Sigmoid colon (tissue), 7 donors: Measurements from ENCODE around the gene SPNS1. TPM values are rescaled to one million over a fixed set of nuclear protein-coding genes. Genes with fewer than 3 reads are reported as not detected.

ENCODE experiments used
- DNase-seq: peaks from one replicate; pipeline ENCODE4 v3.0.0-alpha.2; 2019
- H3K27ac ChIP-seq, 4 donors: fragments of 200-600 bp; sonication (generic); one replicate each; pipeline ENCODE4 v1.5.1; 2016 to 2019; ENCODE audit warnings: mild to moderate bottlenecking in 1 of 4
- H3K27me3 ChIP-seq, 3 donors: fragments of 200-600 bp; sonication (generic); one replicate each; pipeline ENCODE4 v1.5.1; 2019; ENCODE audit warnings: mild to moderate bottlenecking in 1 of 3
- H3K36me3 ChIP-seq, 4 donors: fragments of 200-600 bp; sonication (generic); one replicate each; pipeline ENCODE4 v1.5.1; 2016 to 2019
- H3K4me1 ChIP-seq, 4 donors: fragments of 200-600 bp; sonication (generic); one replicate each; pipeline ENCODE4 v1.5.1; 2017 to 2019
- H3K4me3 ChIP-seq, 4 donors: fragments of 200-600 bp; sonication (generic); one replicate each; pipeline ENCODE4 v1.5.1; 2017 to 2019; ENCODE audit warnings: mild to moderate bottlenecking in 2 of 4, moderate library complexity in 1 of 4
- H3K9me3 ChIP-seq, 4 donors: fragments of 200-600 bp in 3 of 4; sonication (generic) in 3 of 4; one replicate each; pipeline versions ENCODE4 v1.5.1 to v1.6.1; 2013 to 2019
- CTCF ChIP-seq, 4 experiments: fragments of 450-650 bp in 3 of 4; fragments of 200-600 bp in 1 of 4; IDR thresholded peaks; one replicate each; pipeline ENCODE4 v1.5.1; 2016 to 2019; ENCODE audit warnings: antibody characterized with exemption in 4 of 4, mild to moderate bottlenecking in 3 of 4, moderate library complexity in 2 of 4
- EP300 ChIP-seq, 4 donors: sonication (generic); formaldehyde crosslinking; IDR thresholded peaks; one replicate each; pipeline ENCODE4 v1.6.1; 2017; ENCODE audit warnings: antibody characterized with exemption in 4 of 4
- POLR2A ChIP-seq, 2 donors: fragments of 450-650 bp; IDR thresholded peaks; one replicate each; pipeline ENCODE4 v1.6.1; 2016; ENCODE audit warnings: antibody characterized with exemption in 2 of 2, mild to moderate bottlenecking in 2 of 2, moderate library complexity in 2 of 2
- POLR2AphosphoS5 ChIP-seq, 4 donors: sonication (generic); formaldehyde crosslinking; IDR thresholded peaks; one replicate each; pipeline ENCODE4 v1.6.1; 2017; ENCODE audit warnings: antibody characterized with exemption in 4 of 4
- WGBS, 2 donors: extraction: QIAGEN DNeasy Blood & Tissue Kit; methylation state at CpG; one replicate each; pipeline ENCODE4 v1.1.7; 2013; 5-methylcytosine and 5-hydroxymethylcytosine counted together
- intact Hi-C: fragments of 100-400 bp; cut with DNase I; formaldehyde crosslinking; loops from one replicate; pipeline ENCODE4 v1.15.1; 2023
- polyA plus RNA-seq, 3 donors: library from polyadenylated mRNA; stranded (reverse); fragments of 200-250 nt; gene quantifications; one replicate each; pipeline ENCODE4 v1.2.3, GENCODE V29; 2013
- total RNA-seq, 4 donors: library from RNA; depleted of rRNA; stranded (reverse); fragments of >200 nt; gene quantifications; one replicate each; pipeline ENCODE4 v1.1.0, GENCODE V29; 2016
- donor health status: healthy with polysubstance abuse.
- donor health status: Bipolar disorder and iron deficiency.
- donor health status: healthy.

SPNS1 gene
- total and polyA plus RNA-seq, 7 donors, result 6.6 to 40.2 (median 14.5) TPM

- Histone ChIP-seq H3K27me3 (no peaks in the 10 kb centered on the region), H3K9me3 (peaks cover 0 to 4% (median 3%) of the 10 kb centered on the region in 4 donors), H3K4me3 (no peak overlapping the region), H3K4me1 (no peaks in the 10 kb centered on the region), H3K36me3 (peaks cover 0 to 98% (median 51%) of the 10 kb centered on the region in 4 donors), H3K27ac (no peak overlapping the region)
- intact Hi-C loops, result no loop called here
- TF ChIP-seq CTCF (IDR thresholded peaks at IDR 0.05) (no peak), POLR2A (IDR thresholded peaks at IDR 0.05) (no peak), POLR2AphosphoS5 (IDR thresholded peaks at IDR 0.05) (no peak), EP300 (IDR thresholded peaks at IDR 0.05) (no peak)
- 74 to 84% methylated on average over 12 of the region's 12 CpGs for WGBS, 2 donors
- no peak for DNase-seq
Observed at GRCh38 chr16:28984091-28984490, 9.5 kb downstream of the SPNS1 start.

- no peak for TF ChIP-seq EP300 (IDR thresholded peaks at IDR 0.05)
- no peak for TF ChIP-seq POLR2A (IDR thresholded peaks at IDR 0.05)
- no peak for TF ChIP-seq CTCF (IDR thresholded peaks at IDR 0.05)
- TF ChIP-seq POLR2AphosphoS5 (IDR thresholded peaks at IDR 0.05), result no peak
- intact Hi-C loops, result no loop called here
- no peak for DNase-seq
- peaks cover 0 to 4% (median 3%) of the 10 kb centered on the region in 4 donors for H3K9me3 ChIP-seq
- H3K27me3 ChIP-seq, result no peaks in the 10 kb centered on the region
- peak within 1 kb of the TSS in 1 of 4 donors; percentile 12 for H3K4me3 ChIP-seq
- H3K36me3 ChIP-seq, result peaks cover 0 to 96% (median 49%) of the 10 kb centered on the region in 4 donors
- no peak within 1 kb of the TSS for H3K27ac ChIP-seq
- H3K4me1 ChIP-seq, result no peaks in the 10 kb centered on the region
- 39 to 73% methylated on average over 24 of the region's 24 CpGs for WGBS, 2 donors
Observed at GRCh38 chr16:28984619-28985135, 10.1 kb downstream of the SPNS1 start, which contains the start of gene LAT. TSS of gene LAT (plus strand) at chr16:28985052. CDS start at chr16:28985418, 366 bp downstream.

- WGBS, 2 donors, result 62 to 82% methylated on average over 19 of the region's 19 CpGs
- intact Hi-C loops, result no loop called here
- Histone ChIP-seq H3K4me1 (no peaks in the 10 kb centered on the region), H3K4me3 (peak overlapping the region in 1 of 4 donors; percentile 12), H3K36me3 (peaks cover 0 to 96% (median 46%) of the 10 kb centered on the region in 4 donors), H3K9me3 (peaks cover 0 to 4% (median 3%) of the 10 kb centered on the region in 4 donors), H3K27me3 (no peaks in the 10 kb centered on the region), H3K27ac (no peak overlapping the region)
- DNase-seq, result no peak
- TF ChIP-seq POLR2A (IDR thresholded peaks at IDR 0.05) (no peak), EP300 (IDR thresholded peaks at IDR 0.05) (no peak), POLR2AphosphoS5 (IDR thresholded peaks at IDR 0.05) (no peak), CTCF (IDR thresholded peaks at IDR 0.05) (no peak)
Observed at GRCh38 chr16:28985211-28986041, 10.8 kb downstream of the SPNS1 start.

GRCh38 chr16:28986046-28986445, 11.5 kb downstream of the SPNS1 start:
- TF ChIP-seq POLR2AphosphoS5 (IDR thresholded peaks at IDR 0.05) (no peak), POLR2A (IDR thresholded peaks at IDR 0.05) (no peak), EP300 (IDR thresholded peaks at IDR 0.05) (no peak), CTCF (IDR thresholded peaks at IDR 0.05) (no peak)
- H3K36me3 ChIP-seq, result peaks cover 0 to 94% (median 40%) of the 10 kb centered on the region in 4 donors
- H3K4me3 ChIP-seq, result no peak overlapping the region

More at GRCh38 chr16:28986046-28986445, 11.5 kb downstream of the SPNS1 start:
- WGBS, 2 donors, result 82 to 93% methylated on average over 9 of the region's 9 CpGs
- no peaks in the 10 kb centered on the region for H3K4me1 ChIP-seq
- peaks cover 0 to 4% (median 3%) of the 10 kb centered on the region in 4 donors for H3K9me3 ChIP-seq
- intact Hi-C loops, result no loop called here
- H3K27me3 ChIP-seq, result no peaks in the 10 kb centered on the region
- no peak overlapping the region for H3K27ac ChIP-seq
- no peak for DNase-seq
